HFFc6 (cell line): Measurements from ENCODE around the gene PMPCA. TPM values are rescaled to one million over a fixed set of nuclear protein-coding genes. Genes with fewer than 3 reads are reported as not detected.

Source experiments
- DNase-seq: peaks from one replicate; pipeline ENCODE4 v3.0.0-alpha.2; 2018
- H3K27ac Mint-ChIP-seq: 2 replicates; pipeline ENCODE4 v1.8.0; 2020; ENCODE audit warnings: mild to moderate bottlenecking, mixed read lengths
- H3K27me3 Mint-ChIP-seq: 2 replicates; pipeline ENCODE4 v1.8.0; 2021; ENCODE audit warnings: mild to moderate bottlenecking, moderate library complexity, mixed read lengths; ENCODE audit not compliant: insufficient read depth
- H3K36me3 Mint-ChIP-seq: 2 replicates; pipeline ENCODE4 v1.8.0; 2021; ENCODE audit warnings: low read depth, mixed read lengths
- H3K4me1 Mint-ChIP-seq: 2 replicates; pipeline ENCODE4 v1.8.0; 2020; ENCODE audit warnings: low read depth, mixed read lengths
- H3K4me3 Mint-ChIP-seq: 2 replicates; pipeline ENCODE4 v1.8.0; 2020; ENCODE audit warnings: mild to moderate bottlenecking, moderate library complexity, mixed read lengths
- H3K9me3 Mint-ChIP-seq: 2 replicates; pipeline ENCODE4 v1.8.0; 2020; ENCODE audit warnings: mild to moderate bottlenecking, mixed read lengths
- CTCF ChIP-seq: fragments of 200-600 bp; sonication (generic); IDR thresholded peaks from 2 replicates; pipeline ENCODE4 v1.5.0; 2021; ENCODE audit warnings: antibody characterized with exemption, mild to moderate bottlenecking
- total RNA-seq, 6 experiments: library from RNA; stranded (reverse); fragmentation: NEBNext Ultra II Directional; extraction: Animal tissue kit (Norgen Biotek cat#: 25700); gene quantifications; 2 replicates in 1 of 6; 3 replicates in 5 of 6; pipeline ENCODE4 v1.2.3, GENCODE V29; 2021

PMPCA gene
- total RNA-seq, 6 experiments from 2014 or later = 69.1 to 81.0 (median 75.9) TPM

- TF ChIP-seq CTCF = no peak
- Mint-ChIP-seq H3K27me3 (peaks cover 5% of the 10 kb centered on the region), H3K9me3 (no peaks in the 10 kb centered on the region), H3K27ac (no peak overlapping the region), H3K36me3 (no peaks in the 10 kb centered on the region; the same call in 1 of the 2 replicates), H3K4me3 (no peak overlapping the region), H3K4me1 (no peaks in the 10 kb centered on the region)
- DNase-seq = no peak
Measured at GRCh38 chr9:136472640-136473353, 62.3 kb downstream of the PMPCA start.

- no peaks in the 10 kb centered on the region; the same call in 1 of the 2 replicates for H3K36me3 Mint-ChIP-seq
- no peak for DNase-seq
- no peak for TF ChIP-seq CTCF
- H3K27ac Mint-ChIP-seq = no peak overlapping the region
- no peak overlapping the region for H3K4me3 Mint-ChIP-seq
- peaks cover 5% of the 10 kb centered on the region for H3K27me3 Mint-ChIP-seq
- H3K4me1 Mint-ChIP-seq = no peaks in the 10 kb centered on the region
- H3K9me3 Mint-ChIP-seq = no peaks in the 10 kb centered on the region
Measured at GRCh38 chr9:136473354-136473721, 62.9 kb downstream of the PMPCA start.

Other genes starting within 250 kb of the PMPCA start
- gene LHX3, start 205.5 kb upstream of the PMPCA start, total RNA-seq = not detected
- 10 to 100 TPM; 20.1 to 24.9 (median 21.9) TPM for gene QSOX2, start 164.8 kb upstream of the PMPCA start, total RNA-seq
- gene CCDC187, start 106.6 kb upstream of the PMPCA start, total RNA-seq = not detected
- gene GPSM1, start 83.1 kb upstream of the PMPCA start, total RNA-seq = 10 to 100 TPM; 50.9 to 60.2 (median 55.0) TPM
- 10 to 100 TPM; 28.5 to 33.3 (median 30.4) TPM for gene DNLZ, start 46.9 kb upstream of the PMPCA start, total RNA-seq
- gene CARD9, start 37.0 kb upstream of the PMPCA start, total RNA-seq = 10 to 100 TPM in 2 of 6 experiments, 1 to 10 TPM in 4; 2.9 to 19.0 (median 3.2) TPM
- 1 to 10 TPM; 6.2 to 9.4 (median 6.5) TPM for gene SNAPC4, start 10.5 kb upstream of the PMPCA start, total RNA-seq
- 10 to 100 TPM; 40.8 to 55.1 (median 43.7) TPM for gene ENTR1, start within 50 bp of the PMPCA start, total RNA-seq
- 10 to 100 TPM; 11.5 to 14.0 (median 12.3) TPM for gene INPP5E, start 29.2 kb downstream of the PMPCA start, total RNA-seq
- gene SEC16A, start 72.4 kb downstream of the PMPCA start, total RNA-seq = 10 to 100 TPM; 63.2 to 98.6 (median 75.5) TPM
- 10 to 100 TPM; 12.1 to 17.1 (median 14.7) TPM for gene NOTCH1, start 135.4 kb downstream of the PMPCA start, total RNA-seq